Gastroesophageal sphincter (tissue), 4 donors: ENCODE measurements around the gene DTX1. TPM values are rescaled to one million over a fixed set of nuclear protein-coding genes. Genes with fewer than 3 reads are reported as not detected.

ENCODE experiments used
- ATAC-seq: fragments of 150-250 bp; one replicate; pipeline ENCODE4 v1.9.1; 2016; ENCODE audit warnings: mild to moderate bottlenecking, moderate library complexity
- H3K27ac ChIP-seq, 4 donors: fragments of 200-600 bp; sonication (generic) in 3 of 4; 1 replicate in 3 of 4; 2 replicates in 1 of 4; pipeline ENCODE4 v1.5.1; 2016 to 2019
- H3K27me3 ChIP-seq: fragments of 200-600 bp; sonication (generic); one replicate; pipeline ENCODE4 v1.5.1; 2019
- H3K36me3 ChIP-seq, 2 donors: fragments of 200-600 bp; sonication (generic); one replicate each; pipeline ENCODE4 v1.5.1; 2019; ENCODE audit warnings: control low read depth in 1 of 2
- H3K4me1 ChIP-seq, 3 donors: fragments of 200-600 bp; sonication (generic); 1 replicate in 2 of 3; 2 replicates in 1 of 3; pipeline ENCODE4 v1.5.1; 2016 to 2019; ENCODE audit warnings: control low read depth in 2 of 3
- H3K4me3 ChIP-seq, 2 donors: fragments of 200-600 bp; sonication (generic); one replicate each; pipeline ENCODE4 v1.5.1; 2019; ENCODE audit warnings: mild to moderate bottlenecking in 1 of 2, moderate library complexity in 1 of 2
- H3K9me3 ChIP-seq, 3 donors: fragments of 200-600 bp; sonication (generic); one replicate each; pipeline ENCODE4 v1.5.1; 2017 to 2019; ENCODE audit warnings: control low read depth in 2 of 3
- EP300 ChIP-seq: sonication (generic); formaldehyde crosslinking; IDR thresholded peaks from one replicate; pipeline ENCODE4 v1.6.1; 2017; ENCODE audit warnings: antibody characterized with exemption, mild to moderate bottlenecking
- POLR2A ChIP-seq, 2 donors: fragments of 450-650 bp; IDR thresholded peaks; one replicate each; pipeline ENCODE4 v1.6.1; 2017; ENCODE audit warnings: antibody characterized with exemption in 2 of 2, mild to moderate bottlenecking in 2 of 2, moderate library complexity in 1 of 2
- POLR2AphosphoS5 ChIP-seq: sonication (generic); formaldehyde crosslinking; IDR thresholded peaks from one replicate; pipeline ENCODE4 v1.6.1; 2017; ENCODE audit warnings: antibody characterized with exemption
- WGBS, 2 donors: methylation state at CpG; one replicate each; pipeline ENCODE4 v1.1.5; 2018; ENCODE audit warnings: low coverage in 1 of 2; 5-methylcytosine and 5-hydroxymethylcytosine counted together
- total RNA-seq, 4 donors: library from RNA; depleted of rRNA; stranded (reverse); fragments of >200 nt; gene quantifications; one replicate each; pipeline ENCODE4 v1.1.0, GENCODE V29; 2016
- TF ChIP-seq, protein P1 (sequence below), 4 experiments: fragments of 200-600 bp in 2 of 4; fragments of 450-650 bp in 2 of 4; sonication (generic) in 1 of 4; IDR thresholded peaks; one replicate each; pipeline ENCODE4 v1.5.1; 2017 to 2019; ENCODE audit warnings: antibody characterized with exemption in 4 of 4, mild to moderate bottlenecking in 2 of 4, moderate library complexity in 2 of 4

DTX1 gene
- total RNA-seq, 4 donors from 2014 or later: 2.3 to 9.5 (median 5.3) TPM

DNA sequence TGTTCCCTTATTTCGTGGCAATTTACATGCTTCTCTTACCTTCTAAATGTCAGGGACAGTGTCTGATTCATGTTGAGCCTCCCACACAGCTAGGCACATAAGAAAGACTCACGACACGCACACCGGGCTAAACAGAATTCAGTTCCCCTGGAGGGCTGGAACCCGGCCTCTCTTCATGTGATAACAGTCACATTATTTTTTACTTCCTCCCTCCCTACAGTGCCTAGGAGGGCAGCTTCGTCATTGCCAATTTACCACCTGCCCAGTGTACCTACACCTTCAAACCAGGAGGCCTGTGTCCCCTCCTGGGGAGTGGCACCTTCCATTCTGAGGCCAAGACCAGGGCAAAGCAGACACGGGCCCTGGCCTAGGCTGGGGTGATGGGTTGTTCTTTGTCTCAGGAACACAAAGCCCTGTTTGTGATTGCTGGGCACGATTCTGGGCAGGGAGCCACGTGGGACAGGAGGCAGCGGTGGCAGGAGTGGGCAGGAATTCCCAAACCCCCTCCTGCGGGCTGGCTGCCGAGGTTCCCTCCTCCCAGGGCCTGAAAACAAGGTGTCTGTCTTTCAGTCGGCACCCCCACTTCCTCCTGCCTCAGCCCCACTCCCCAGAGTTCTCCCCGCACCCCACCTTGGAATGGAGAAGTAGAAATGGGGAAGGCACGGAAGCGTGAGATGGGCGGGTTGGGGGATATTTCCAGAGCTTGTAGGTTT is 85.8 kb downstream of the DTX1 start:
- peaks cover 0 to 10% (median 0%) of the 10 kb centered on the region in 3 donors for H3K9me3 ChIP-seq
- WGBS, 2 donors: 33 to 68% methylated on average over 1 to 5 of the region's 17 CpGs
- TF ChIP-seq POLR2A (IDR thresholded peaks at IDR 0.05) (no peak), POLR2AphosphoS5 (no peak), EP300 (no peak)
- TF ChIP-seq, protein P1, sequence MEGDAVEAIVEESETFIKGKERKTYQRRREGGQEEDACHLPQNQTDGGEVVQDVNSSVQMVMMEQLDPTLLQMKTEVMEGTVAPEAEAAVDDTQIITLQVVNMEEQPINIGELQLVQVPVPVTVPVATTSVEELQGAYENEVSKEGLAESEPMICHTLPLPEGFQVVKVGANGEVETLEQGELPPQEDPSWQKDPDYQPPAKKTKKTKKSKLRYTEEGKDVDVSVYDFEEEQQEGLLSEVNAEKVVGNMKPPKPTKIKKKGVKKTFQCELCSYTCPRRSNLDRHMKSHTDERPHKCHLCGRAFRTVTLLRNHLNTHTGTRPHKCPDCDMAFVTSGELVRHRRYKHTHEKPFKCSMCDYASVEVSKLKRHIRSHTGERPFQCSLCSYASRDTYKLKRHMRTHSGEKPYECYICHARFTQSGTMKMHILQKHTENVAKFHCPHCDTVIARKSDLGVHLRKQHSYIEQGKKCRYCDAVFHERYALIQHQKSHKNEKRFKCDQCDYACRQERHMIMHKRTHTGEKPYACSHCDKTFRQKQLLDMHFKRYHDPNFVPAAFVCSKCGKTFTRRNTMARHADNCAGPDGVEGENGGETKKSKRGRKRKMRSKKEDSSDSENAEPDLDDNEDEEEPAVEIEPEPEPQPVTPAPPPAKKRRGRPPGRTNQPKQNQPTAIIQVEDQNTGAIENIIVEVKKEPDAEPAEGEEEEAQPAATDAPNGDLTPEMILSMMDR (IDR thresholded peaks at IDR 0.05): no peak
- peaks cover 29% of the 10 kb centered on the region for H3K27me3 ChIP-seq
- H3K27ac ChIP-seq: peak overlapping the region in 1 of 4 donors; percentile 24
- no peaks in the 10 kb centered on the region for H3K4me1 ChIP-seq
- H3K4me3 ChIP-seq: no peak overlapping the region
- ATAC-seq: peak; percentile 53
- no peaks in the 10 kb centered on the region for H3K36me3 ChIP-seq

DNA sequence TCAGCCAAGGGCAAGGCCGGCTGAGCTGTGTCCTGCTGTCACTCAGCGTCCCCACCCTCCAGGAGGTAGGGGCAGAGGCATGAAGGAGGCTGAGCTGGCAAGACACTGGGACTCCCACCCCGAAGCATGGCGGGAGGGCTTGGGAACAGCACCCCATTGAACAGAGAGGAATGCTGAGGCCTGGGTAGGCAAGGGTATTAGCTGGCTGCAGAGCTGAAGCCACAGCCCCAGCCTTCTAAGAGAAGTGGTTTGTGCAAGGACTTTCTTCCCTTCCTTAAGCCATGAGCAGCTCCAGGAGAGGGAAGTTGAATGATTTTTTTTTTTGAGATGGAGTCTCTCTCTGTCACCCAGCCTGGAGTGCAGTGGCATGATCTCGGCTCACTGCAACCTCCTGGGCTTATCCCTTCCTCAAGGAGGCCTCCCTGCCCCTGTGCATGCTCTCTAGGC is 86.4 kb downstream of the DTX1 start:
- 100% methylated on average over 2 of the region's 5 CpGs; no CpG with 5 or more reads in 1 of the 2 donors for WGBS, 2 donors
- ATAC-seq: peak; percentile 22
- Histone ChIP-seq H3K27me3 (peaks cover 24% of the 10 kb centered on the region), H3K9me3 (peaks cover 0 to 10% (median 0%) of the 10 kb centered on the region in 3 donors), H3K4me3 (no peak overlapping the region), H3K27ac (no peak overlapping the region), H3K4me1 (no peaks in the 10 kb centered on the region), H3K36me3 (no peaks in the 10 kb centered on the region)
- no peak for TF ChIP-seq POLR2AphosphoS5
- TF ChIP-seq, protein P1 (IDR thresholded peaks at IDR 0.05): no peak
- no peak for TF ChIP-seq EP300
- TF ChIP-seq POLR2A (IDR thresholded peaks at IDR 0.05): no peak

DNA sequence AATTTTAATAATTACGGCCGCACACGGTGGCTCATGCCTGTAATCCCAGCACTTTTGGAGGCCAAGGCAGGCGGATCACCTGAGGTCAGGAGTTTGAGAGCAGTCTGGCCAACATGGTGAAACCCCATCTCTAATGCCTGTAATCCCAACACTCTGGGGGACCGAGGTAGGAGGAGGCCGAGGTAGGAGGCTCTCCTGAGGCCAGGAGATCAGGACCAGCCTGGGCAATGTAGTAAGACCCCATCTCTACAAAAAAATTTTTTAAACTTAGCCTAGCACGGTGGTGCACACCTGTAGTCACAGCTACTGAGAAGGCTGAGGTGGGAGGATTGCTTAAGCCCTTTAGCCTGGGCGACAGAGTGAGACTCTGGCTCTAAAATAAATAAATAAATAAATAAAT is 87.4 kb downstream of the DTX1 start:
- 80 to 84% methylated on average over 1 to 2 of the region's 8 CpGs for WGBS, 2 donors
- Histone ChIP-seq H3K4me3 (no peak overlapping the region), H3K27me3 (peaks cover 20% of the 10 kb centered on the region), H3K27ac (no peak overlapping the region), H3K36me3 (no peaks in the 10 kb centered on the region), H3K4me1 (no peaks in the 10 kb centered on the region), H3K9me3 (peaks cover 0 to 10% (median 0%) of the 10 kb centered on the region in 3 donors)
- TF ChIP-seq POLR2AphosphoS5 (no peak), EP300 (no peak)
- ATAC-seq: no peak

DNA sequence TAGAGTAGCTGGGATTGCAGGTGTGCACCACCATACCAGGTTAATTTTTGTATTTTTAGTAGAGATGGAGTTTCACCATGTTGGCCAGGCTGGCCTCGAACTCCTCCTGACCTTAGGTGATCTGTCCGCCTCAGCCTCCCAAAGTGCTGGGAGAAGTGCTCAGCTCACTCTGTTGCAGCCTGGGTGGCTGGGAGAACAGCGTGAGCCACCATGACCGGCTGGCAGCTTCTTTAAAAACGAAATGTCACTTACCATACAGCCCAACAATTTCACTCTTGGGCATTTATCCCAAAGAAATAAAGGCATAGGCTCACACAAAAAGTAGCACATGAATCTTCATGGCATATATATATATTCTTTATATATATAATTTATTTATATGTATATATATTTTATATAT is 88.3 kb downstream of the DTX1 start:
- 25 to 80% methylated on average over 1 to 2 of the region's 5 CpGs for WGBS, 2 donors
- Histone ChIP-seq H3K36me3 (no peaks in the 10 kb centered on the region), H3K9me3 (peaks cover 0 to 10% (median 0%) of the 10 kb centered on the region in 3 donors), H3K27me3 (peaks cover 20% of the 10 kb centered on the region), H3K4me1 (peaks cover 0 to 8% (median 4%) of the 10 kb centered on the region in 3 donors), H3K4me3 (no peak overlapping the region), H3K27ac (no peak overlapping the region)
- no peak for TF ChIP-seq POLR2A (IDR thresholded peaks at IDR 0.05)
- TF ChIP-seq, protein P1 (IDR thresholded peaks at IDR 0.05): no peak
- no peak for TF ChIP-seq EP300
- TF ChIP-seq POLR2AphosphoS5: no peak
- no peak for ATAC-seq

DNA sequence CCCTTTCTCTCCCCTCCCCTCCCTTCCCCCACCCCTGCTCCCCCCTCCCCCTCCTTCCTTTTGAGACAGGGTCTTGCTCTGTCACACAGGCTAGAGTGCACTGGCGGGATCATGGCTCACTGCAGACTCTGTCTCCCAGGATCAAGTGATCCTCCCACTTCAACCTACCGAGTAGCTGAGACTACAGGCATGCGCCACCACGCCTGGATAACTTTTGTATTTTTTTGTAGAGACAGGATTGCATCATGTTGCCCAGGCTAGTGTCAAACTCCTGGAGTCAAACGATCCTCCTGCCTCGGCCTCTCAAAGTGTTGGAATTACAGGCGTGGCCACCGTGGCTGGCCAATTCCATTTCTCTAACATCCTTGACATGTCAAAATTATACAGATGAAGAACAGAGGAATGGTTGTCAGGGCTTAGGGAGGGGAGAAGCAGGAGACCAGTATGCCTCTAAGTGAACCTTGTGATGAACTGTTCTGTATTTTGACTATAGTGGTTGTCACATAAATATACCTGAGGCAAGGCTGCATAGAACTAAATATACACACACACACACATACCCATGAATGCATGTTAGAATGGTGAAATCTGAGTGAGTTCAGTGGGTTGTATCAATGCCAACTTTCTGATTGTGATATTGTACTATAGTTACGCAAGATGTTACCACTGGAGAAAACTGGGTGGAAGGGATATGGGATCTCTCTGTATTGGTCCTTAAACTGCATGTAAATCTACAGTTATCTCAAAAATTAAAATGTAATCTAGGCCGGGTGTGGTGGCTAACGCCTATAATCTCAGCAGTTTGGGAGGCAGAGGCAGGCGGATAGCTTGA is 89.4 kb downstream of the DTX1 start:
- no peak overlapping the region for H3K27ac ChIP-seq
- peaks cover 29% of the 10 kb centered on the region for H3K27me3 ChIP-seq
- 86 to 89% methylated on average over 5 to 12 of the region's 12 CpGs for WGBS, 2 donors
- peaks cover 0 to 10% (median 0%) of the 10 kb centered on the region in 3 donors for H3K9me3 ChIP-seq
- H3K4me1 ChIP-seq: peaks cover 0 to 13% (median 4%) of the 10 kb centered on the region in 3 donors
- TF ChIP-seq POLR2A (IDR thresholded peaks at IDR 0.05) (no peak), EP300 (no peak), POLR2AphosphoS5 (no peak)
- TF ChIP-seq, protein P1 (IDR thresholded peaks at IDR 0.05): no peak
- H3K4me3 ChIP-seq: no peak overlapping the region
- no peak for ATAC-seq
- H3K36me3 ChIP-seq: no peaks in the 10 kb centered on the region
